ENCODE results near the gene BACH2.

DNA sequence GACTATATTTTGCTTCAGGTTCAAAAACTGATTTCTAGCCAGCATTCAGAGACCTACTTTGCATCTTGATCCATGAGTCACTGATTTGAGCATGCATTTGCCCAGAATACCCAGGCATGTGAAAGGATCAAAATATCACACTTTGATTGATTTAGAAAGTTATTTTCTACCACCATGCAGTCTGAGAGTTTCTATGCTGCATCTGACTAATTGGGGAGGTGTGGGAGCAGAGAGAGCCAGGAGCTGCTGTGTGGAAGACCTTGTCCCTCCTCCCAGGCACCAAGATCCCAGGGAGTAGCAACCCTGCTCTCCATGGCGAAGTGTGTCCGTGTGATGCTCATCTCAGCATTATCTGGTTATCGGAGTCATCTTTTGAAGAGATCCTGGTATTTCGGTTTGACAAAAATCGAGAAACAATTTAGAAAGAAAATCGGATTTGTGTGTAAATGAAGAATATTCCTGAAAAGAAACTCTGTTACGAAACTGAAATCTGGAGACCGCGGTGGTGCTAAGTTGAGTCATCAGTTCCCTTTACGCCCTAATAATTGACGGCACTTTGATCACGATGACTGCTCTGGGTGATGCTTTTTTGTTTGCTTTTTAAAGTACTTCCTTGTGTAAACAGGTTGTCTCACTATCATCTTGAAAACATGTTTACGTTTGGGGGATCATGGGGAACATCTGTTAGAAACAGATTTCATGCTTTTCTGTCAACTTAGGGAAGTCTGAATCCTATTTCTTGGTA is 193.4 kb downstream of the BACH2 start:
- TF ChIP-seq CEBPB (IDR thresholded peaks at IDR 0.05; ENCODE audit: low read depth, low read length): no peak
- TF ChIP-seq SP4 (IDR thresholded peaks at IDR 0.05; ENCODE audit: low read length): no peak
- no peak for TF ChIP-seq YY1 (IDR thresholded peaks at IDR 0.05; ENCODE audit: low read depth, low read length)
- TF ChIP-seq CBX5 (IDR thresholded peaks at IDR 0.05; ENCODE audit: low read depth, low read length): no peak
